Activated CD8-positive, alpha-beta memory T cell treated with anti-CD3 and anti-CD28 coated beads, Interleukin-2, amount 50 U/mL, for 4 hours (primary cell): ENCODE data around the gene SLC6A7.
"Not testable (repeated sequence)": the region's sequence is repeated elsewhere in the genome, so short reads cannot be mapped to it uniquely, and the experiment has no call there.

Experiments
- DNase-seq: peaks from one replicate; pipeline ENCODE4 v3.0.0-alpha.2; 2020

The SLC6A7 gene

GRCh38 chr5:150246429-150246828, 56.6 kb downstream of the SLC6A7 start:
- DNase-seq = no peak

GRCh38 chr5:150246835-150247234, 57.0 kb downstream of the SLC6A7 start:
- no peak for DNase-seq

- no peak for DNase-seq
Measured at GRCh38 chr5:150247726-150248125, 57.9 kb downstream of the SLC6A7 start.

GRCh38 chr5:150248493-150248892, 58.6 kb downstream of the SLC6A7 start:
- DNase-seq = not testable (repeated sequence)

- no peak for DNase-seq
Measured at GRCh38 chr5:150248946-150249345, 59.1 kb downstream of the SLC6A7 start.

- DNase-seq = no peak
Measured at GRCh38 chr5:150249744-150250143, 59.9 kb downstream of the SLC6A7 start.

- no peak for DNase-seq
Measured at GRCh38 chr5:150251504-150251903, 61.6 kb downstream of the SLC6A7 start.

GRCh38 chr5:150252489-150252888, 62.6 kb downstream of the SLC6A7 start:
- no peak for DNase-seq

- DNase-seq = no peak
Measured at GRCh38 chr5:150253416-150254208, 63.8 kb downstream of the SLC6A7 start.

- no peak for DNase-seq
Measured at GRCh38 chr5:150254363-150254762, 64.5 kb downstream of the SLC6A7 start.

- DNase-seq = no peak
Measured at GRCh38 chr5:150254774-150255173, 64.9 kb downstream of the SLC6A7 start.

- DNase-seq = no peak
Measured at GRCh38 chr5:150255659-150256409, 66.0 kb downstream of the SLC6A7 start.

- no peak for DNase-seq
Measured at GRCh38 chr5:150256410-150257064, 66.7 kb downstream of the SLC6A7 start.

GRCh38 chr5:150257424-150257823, 67.6 kb downstream of the SLC6A7 start:
- no peak for DNase-seq

- no peak for DNase-seq
Measured at GRCh38 chr5:150258130-150258529, 68.3 kb downstream of the SLC6A7 start.
